SU-DHL-6 (cell line): ENCODE data around the gene CD1B.

Source experiments
- EZH2phosphoT487 ChIP-seq: fragments of 200-600 bp; sonication (generic), shearing (Covaris generic); conservative IDR thresholded peaks from 2 replicates; pipeline ENCODE4 v1.6.1; 2018; ENCODE audit warnings: mild to moderate bottlenecking, antibody characterized with exemption, low read length, moderate library complexity, mixed read lengths
- TF ChIP-seq, protein P1 (sequence below): fragments of 200-600 bp; sonication (generic); IDR thresholded peaks from one replicate; pipeline ENCODE4 v1.5.1; 2017; ENCODE audit warnings: antibody characterized with exemption, mild to moderate bottlenecking, low read length, moderate library complexity; ENCODE audit not compliant: insufficient read depth, poor library complexity, severe bottlenecking

DNA sequence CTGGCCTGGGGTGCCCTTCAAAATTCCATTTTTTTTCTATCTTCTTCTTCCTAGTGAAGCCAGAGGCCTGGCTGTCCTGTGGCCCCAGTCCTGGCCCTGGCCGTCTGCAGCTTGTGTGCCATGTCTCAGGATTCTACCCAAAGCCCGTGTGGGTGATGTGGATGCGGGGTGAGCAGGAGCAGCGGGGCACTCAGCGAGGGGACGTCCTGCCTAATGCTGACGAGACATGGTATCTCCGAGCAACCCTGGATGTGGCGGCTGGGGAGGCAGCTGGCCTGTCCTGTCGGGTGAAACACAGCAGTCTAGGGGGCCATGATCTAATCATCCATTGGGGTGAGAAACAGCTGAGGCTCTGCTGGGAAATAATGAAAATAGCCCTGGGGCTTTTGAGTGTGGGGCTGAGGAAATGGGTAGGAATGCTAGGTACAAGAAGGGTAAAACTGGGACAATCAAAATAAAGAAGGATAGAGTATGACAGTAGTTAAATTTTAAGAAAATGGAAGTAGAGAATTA is 24.5 kb upstream of the CD1B start:
- TF ChIP-seq, protein P1, sequence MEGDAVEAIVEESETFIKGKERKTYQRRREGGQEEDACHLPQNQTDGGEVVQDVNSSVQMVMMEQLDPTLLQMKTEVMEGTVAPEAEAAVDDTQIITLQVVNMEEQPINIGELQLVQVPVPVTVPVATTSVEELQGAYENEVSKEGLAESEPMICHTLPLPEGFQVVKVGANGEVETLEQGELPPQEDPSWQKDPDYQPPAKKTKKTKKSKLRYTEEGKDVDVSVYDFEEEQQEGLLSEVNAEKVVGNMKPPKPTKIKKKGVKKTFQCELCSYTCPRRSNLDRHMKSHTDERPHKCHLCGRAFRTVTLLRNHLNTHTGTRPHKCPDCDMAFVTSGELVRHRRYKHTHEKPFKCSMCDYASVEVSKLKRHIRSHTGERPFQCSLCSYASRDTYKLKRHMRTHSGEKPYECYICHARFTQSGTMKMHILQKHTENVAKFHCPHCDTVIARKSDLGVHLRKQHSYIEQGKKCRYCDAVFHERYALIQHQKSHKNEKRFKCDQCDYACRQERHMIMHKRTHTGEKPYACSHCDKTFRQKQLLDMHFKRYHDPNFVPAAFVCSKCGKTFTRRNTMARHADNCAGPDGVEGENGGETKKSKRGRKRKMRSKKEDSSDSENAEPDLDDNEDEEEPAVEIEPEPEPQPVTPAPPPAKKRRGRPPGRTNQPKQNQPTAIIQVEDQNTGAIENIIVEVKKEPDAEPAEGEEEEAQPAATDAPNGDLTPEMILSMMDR = no peak
- TF ChIP-seq EZH2phosphoT487 = no peak
